ENCODE measurements around the gene DPP4. TPM values are rescaled to one million over a fixed set of nuclear protein-coding genes. Genes with fewer than 3 reads are reported as not detected.

Gene DPP4
- total and polyA plus RNA-seq, 2 of the 13 experiments (the other 11 are each of a cell fraction or from before 2014, with no cell fraction given), result 39.4 to 109 TPM

- TF ChIP-seq ZBTB26 (CRISPR knock-in tag; IDR thresholded peaks at IDR 0.05; ENCODE audit: borderline replicate concordance) (no peak), MXD1 (CRISPR knock-in tag; IDR thresholded peaks at IDR 0.05) (no peak), NR1H2 (CRISPR knock-in tag; IDR thresholded peaks at IDR 0.05; ENCODE audit: borderline replicate concordance, low read depth) (no peak), MED13 (CRISPR knock-in tag; IDR thresholded peaks at IDR 0.05) (no peak; the same call in 1 of the 2 replicates), HOXA3 (CRISPR knock-in tag; IDR thresholded peaks at IDR 0.05) (no peak), REST (IDR thresholded peaks at IDR 0.05; ENCODE audit: borderline replicate concordance in 1 of 2, low read depth in 1 of 2, low read length in 2 of 2) (no peak), RCOR2 (CRISPR knock-in tag; IDR thresholded peaks at IDR 0.05) (peak; percentile 93), ZNF407 (CRISPR knock-in tag; IDR thresholded peaks at IDR 0.05; ENCODE audit: not compliant biosample characterization) (no peak), GATAD2A (CRISPR knock-in tag; IDR thresholded peaks at IDR 0.05) (peak; percentile 95), ZNF576 (CRISPR knock-in tag; IDR thresholded peaks at IDR 0.05) (no peak), TOPORS (CRISPR knock-in tag; IDR thresholded peaks at IDR 0.05) (no peak), HOMEZ (CRISPR knock-in tag; IDR thresholded peaks at IDR 0.05; ENCODE audit: low read depth) (peak; percentile 76; the same call in 1 of the 2 replicates), NRL (CRISPR knock-in tag; IDR thresholded peaks at IDR 0.05; ENCODE audit: borderline replicate concordance) (no peak)
Observed at GRCh38 chr2:162107361-162107901, 33.4 kb upstream of the DPP4 start (continued).
